ENCODE measurements around the gene DENND2C.

The DENND2C gene

DNA sequence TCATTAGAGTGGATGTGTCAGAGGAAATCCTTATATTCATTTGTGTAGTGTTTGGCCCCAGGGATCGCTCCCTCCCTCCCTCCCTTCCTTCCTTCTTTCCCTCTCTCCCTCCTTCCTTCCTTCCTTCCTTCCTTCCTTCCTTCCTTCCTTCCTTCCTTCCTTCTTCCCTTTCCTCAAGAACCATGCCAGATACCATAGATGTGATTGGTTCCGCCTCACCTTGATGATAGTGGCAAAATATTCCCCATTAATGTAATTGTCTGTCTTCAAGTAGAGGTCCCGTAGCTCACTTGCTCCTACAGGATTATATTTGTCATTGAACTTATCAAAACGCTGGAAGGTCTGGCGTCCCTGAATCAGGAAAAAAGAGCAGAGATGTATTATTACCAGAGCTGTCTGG is 7.8 kb upstream of the DENND2C start:
- no peak for DNase-seq

DNA sequence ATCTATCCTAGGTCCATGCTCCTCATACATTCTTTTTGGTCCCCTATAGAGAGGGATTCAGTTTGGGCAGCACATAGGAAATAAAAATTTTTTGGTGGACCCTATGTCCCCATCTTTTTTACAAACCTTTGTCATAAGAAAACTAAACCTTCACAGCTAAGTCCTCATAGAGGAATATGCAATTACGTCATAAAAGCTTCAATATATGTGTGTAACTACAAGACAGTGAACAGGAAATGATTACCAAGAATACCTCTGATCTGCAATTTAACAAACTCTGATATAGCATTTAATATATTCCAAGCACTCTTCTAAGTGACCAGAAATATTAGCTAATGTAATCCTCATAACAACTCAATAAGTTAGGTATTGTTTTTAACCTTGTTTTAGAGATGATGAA is 6.3 kb upstream of the DENND2C start:
- no peak for DNase-seq

DNA sequence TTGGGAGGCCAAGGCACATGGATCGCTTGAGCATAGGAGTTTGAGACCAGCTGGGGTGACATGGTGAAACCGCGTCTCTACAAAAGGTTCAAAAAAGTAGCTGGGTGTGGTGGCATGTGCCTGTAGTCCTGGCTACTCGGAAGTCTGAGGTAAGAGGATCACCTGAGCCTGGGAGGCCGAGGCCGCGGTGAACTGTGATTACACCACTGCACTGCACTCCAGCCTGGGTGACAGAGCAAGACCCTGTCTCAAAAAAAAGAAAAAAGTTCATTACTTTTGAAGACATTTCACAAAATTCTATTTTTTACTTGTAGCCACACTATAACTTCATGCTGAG is 2.1 kb upstream of the DENND2C start:
- no peak for DNase-seq

DNA sequence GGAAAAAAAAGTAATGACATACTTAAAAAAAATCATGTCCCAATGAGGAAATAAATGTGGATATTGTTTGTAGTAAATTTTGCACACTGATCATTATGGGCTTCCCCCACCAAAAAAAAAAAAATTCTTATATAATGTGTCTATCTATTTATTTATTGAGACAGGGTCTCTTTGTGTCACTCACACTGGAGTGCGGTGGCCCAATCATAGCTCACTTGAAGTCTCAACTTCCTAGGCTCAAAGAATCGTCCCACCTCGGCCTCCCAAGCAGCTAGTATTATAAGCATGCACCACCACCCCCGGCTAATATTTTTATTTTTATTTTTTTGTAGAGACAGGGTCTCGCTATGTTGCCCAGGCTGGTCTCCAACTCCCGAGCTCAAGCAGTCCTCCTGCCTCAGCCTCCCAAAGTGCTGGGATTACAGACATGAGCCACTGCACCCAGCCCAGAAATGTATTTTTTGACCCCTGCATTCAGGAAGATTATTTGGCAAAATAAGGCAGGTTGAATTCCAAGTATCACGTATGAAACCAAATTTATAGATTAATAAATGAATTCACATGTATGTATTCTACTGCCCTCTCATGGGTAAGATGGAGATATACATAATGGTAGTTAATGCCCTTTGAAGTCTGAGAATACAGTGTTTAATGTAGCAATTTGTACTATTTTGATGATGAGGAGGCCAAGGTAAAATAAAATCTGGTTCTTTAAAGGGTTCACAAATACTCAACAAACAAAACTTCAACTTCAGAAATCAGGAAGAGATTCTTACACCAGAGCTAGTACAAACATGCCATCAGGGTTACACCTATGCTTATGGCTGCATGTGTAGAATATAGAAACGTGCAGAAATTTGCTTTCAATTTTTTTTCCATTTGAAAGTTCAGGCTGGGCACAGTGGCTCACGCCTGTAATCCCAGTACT is 1.4 kb upstream of the DENND2C start:
- no peak for DNase-seq

DNA sequence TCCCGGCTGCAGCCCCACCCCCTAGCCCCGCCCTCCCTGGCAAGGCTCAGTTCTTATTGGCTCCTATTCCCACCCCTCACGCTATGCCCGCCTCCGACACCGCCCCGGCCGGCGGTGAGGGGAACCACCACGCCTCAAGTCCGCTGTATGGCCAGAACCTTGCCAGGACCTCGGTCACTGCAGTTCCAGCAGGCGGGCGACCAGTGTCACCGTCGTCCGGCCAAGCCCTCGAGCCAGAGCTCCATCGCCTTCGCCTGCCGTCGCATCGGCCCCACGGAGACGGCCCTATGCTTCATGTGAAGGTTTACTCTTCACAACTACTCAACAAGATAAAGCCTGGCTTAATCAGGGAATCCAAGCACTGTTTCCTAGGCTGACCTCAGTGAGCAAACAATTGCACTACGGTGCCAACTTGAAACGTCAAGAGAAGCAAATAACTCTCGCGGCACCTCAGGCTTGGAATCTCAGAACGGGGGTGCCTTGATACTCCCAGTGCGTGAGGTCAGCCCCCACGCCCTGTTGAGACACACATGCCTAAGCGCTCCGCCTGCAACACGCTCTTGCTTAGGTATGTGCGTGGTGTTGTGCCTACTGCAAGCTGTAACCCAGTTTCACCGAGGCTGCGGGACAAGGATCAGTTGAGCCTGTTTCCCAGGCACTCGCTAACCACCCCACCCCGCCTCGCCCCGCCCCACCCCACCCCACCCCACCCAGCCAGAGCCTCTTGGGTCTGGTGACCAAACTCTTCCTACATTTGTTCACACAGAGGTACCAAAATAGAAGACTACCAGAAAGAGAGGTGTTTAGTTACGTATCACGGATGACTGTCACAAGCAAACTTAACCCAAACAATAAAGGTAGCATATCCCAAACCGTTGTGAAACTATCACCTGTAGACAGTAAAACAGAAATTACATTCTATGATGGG is 498 bp upstream of the DENND2C start:
- peak; percentile 88 for DNase-seq

DNA sequence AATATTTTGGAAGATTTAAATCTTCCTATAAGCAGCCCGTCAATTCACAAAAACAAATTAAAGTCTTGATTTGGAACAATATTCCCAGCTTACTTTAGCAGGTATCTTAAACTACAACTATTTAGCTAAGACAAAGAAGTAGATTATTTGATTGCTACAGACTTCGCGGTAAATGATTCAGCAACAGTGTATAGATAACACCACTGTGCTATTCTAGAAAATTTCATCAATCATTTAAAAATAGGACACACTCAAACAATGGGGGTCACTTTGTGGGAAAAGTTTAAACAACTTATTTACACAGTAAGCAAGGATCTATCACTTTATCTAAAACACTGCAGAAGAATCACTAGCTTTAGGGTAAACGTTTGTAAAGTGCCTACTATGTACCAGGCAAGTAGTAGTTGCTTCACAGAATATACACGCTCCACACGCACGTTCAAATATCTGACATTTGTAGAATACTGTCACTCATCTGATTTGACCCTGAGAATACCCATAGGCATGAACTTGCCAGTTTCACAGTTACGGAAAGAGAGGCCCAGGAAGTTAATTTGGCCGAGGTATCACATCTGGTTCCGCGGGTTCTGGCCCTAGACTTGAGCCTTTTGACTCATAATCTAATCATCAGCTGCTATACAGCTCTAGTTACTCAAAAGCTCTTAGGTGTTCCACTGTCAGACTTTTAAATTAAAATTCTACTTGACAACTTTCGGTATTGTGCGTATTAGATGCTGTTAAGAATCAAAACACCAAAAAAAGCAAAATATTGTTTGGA is 876 bp downstream of the DENND2C start:
- no peak for DNase-seq

DNA sequence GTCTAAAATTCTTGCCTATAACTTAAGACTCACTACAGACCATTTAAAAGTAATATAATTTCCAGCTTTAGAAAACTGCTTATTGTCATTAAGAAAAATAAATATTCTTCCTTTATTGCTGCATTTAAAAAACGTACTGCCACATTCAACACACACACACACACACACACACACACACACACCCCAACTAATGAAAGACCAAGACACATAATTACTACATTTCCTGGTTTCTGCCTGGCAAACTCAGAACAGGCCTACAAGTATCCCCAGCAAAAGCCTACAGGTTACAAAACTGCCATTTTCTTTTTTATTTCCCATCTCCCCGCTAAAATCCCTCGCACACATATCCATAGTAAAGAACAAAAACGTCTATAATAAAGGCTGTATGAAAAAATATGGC is 1.5 kb downstream of the DENND2C start:
- no peak for DNase-seq

DNA sequence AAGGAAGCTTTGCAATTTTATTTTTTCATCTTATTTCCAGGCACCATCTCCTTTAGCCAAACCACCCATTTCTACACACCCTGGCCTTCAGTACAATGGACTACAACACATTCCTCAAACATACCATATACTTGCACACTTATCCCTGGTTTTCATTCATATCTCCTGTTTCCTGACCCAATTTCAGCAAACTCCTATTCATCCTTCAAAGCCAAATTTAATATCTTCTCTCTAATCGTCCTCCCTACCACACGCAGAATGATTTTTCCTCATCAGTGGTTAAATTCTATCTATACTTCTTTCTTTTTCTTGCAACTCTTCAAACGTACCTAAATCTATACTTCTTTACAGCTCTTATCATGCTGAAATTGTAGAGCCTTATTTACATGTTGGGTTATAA is 2.9 kb downstream of the DENND2C start:
- no peak for DNase-seq

DNA sequence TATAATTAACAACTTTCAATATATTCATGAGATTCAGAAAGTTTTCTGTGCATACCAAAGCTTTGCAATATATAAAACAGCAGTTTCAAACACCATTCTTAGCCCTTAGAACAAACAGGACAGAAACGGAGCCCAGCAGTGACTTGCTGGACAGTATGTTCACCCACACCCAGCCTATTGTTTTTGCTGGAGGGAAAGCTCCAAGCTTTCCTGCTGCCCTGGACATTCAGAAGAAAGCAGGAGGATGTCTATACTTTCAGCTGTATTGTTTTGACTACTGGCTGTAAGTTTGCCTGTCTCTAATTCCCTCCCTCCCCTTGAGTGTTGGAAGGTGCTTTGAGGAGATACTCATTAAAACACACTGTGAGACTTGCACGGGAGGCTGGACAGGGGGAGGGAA is 9.6 kb downstream of the DENND2C start:
- DNase-seq: no peak

DNA sequence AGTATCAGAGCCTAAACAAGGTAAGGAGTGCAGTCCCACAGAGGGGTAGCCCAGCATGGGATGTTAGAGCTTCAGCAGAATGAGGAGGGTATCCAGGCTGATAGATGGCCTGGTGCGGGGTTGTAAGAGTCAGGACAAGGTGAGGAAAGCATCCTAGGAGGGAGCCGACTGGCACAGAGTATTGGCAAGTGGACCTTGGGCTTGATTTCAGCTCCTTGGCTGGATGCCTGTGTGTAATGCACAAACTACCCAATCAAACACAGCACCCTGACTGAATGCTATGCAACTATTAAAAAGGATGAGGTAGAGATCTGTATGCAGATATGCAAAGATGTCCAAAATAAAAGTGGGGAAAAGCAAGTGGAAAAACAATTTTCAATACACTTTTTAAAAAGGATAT is 18.0 kb downstream of the DENND2C start:
- no peak for DNase-seq

DNA sequence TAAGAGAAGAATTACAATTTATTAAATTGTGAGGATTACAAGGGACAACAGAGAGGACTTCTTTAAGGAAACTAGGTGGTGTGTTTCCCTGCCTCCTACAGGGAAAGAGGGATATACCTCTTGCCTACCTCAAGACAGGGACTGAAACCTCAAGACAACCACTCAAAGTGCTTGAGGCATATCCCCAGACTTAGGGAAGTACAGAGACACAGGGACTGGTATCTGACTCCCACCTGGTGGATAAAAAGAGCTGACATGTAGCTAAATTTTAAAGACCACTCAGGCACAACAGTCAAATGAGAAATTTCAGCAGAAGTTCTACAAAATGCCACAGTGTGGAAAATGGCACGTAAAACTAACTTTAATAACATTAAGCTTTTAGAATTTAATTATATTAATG is 21.3 kb downstream of the DENND2C start:
- DNase-seq: no peak

DNA sequence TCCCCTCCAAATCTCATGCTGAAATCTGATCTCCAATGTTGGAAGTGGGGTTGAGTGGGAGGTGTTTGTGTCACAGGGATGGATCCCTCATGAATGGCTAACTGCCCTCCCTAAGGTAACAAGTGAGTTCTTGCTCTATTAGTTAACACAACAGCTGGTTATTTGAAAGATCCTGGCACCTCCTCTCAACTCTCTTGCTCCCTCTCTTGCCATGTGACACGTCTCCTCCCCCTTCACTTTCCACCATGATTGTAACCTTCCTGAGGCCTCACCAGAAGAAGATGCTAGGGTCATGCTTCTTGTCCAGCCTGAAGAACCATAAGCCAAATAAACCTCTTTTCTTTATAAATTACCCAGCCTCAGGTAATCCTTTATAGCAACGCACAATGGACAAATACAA is 28.5 kb downstream of the DENND2C start:
- DNase-seq: no peak

DNA sequence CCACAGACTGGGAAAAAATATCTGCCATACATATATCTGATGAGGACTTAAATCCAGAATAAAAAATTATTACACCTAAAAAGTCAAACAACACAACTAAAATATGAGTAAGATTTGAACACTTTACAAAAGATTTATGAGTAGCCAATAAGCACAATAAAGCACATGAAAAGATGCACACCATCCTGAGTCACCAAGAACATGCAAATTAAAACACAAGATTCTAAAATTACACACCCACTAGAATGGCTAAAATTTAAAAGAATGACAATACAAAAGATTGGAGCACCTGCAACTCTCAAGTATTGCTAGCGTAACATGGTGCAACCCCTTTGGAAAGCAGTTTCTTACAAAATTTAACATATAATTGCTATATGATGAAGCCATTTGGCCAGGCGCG is 30.9 kb downstream of the DENND2C start:
- no peak for DNase-seq

DNA sequence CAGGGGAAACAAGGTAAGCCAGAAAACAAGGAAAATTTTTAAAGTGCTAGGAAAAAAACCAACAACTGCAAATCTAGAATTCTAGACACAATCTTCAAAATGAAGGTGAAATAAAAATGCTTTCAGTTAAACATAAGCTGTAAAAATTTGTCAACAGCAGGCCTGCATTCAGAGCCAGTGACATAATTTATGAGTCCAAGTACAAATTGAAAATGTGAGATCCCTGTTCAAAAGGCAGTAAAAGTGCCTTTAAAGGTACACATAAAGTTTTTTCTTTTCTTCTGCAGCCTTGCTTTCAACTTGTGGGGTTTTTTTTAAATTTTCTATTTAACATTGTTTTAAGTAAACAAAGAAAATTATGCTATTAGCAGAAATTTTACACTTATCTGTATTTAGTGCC is 37.4 kb downstream of the DENND2C start:
- DNase-seq: no peak

DNA sequence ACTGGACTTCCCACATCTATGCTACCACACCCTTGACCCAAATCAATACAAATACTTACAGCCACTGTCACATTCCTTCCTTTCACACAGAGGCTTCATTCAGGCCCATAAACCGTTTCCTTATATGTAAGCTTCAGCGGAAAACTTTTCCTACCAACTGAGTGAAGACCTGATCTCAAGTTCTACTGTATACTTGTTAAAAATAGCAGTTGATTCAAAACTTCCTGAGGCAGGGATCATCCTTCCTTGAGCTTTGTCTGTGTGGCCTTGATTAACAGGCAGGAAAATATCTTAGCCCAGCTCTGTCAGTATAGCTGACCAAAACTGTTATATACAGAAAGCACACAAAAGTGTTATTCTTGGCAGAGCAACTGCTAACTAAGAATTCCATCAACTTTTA is 42.7 kb downstream of the DENND2C start:
- no peak for DNase-seq

DNA sequence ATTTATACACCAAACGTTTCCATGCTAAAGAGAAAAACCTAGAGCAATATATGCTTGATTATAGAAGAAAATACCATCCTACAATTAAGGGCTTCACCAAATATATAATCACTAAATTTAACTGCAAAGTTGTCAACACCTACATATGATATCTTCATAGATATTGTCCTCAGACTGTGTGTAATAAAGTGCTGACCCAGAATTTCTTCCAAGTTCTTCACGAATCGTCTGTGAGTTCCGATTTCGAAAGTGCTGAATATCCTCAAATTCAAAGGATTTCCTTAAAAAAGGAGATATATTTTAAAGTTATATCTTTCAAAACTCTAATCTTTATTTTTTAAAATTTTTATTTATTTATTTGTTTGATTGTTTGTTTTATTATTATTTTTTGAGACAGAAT is 46.5 kb downstream of the DENND2C start:
- DNase-seq: no peak

DNA sequence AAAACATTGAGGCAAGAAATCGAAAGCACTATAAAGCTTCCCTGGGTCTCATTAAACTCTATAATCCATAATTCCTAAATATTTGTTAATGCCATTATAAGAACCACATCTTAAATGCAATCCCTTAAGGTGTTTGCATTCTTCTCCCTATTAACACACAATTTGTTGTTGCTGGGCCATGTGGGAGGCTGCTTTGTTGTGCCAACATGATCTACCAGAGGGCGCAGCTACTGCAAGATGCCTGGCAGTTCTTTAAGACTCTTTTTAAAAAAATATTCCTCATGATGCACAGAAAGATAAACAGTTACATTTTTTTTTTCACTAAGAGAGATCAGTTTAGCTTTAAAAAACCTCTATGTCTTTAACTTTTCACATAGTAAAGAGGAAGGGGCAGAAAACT is 49.4 kb downstream of the DENND2C start:
- DNase-seq: no peak

DNA sequence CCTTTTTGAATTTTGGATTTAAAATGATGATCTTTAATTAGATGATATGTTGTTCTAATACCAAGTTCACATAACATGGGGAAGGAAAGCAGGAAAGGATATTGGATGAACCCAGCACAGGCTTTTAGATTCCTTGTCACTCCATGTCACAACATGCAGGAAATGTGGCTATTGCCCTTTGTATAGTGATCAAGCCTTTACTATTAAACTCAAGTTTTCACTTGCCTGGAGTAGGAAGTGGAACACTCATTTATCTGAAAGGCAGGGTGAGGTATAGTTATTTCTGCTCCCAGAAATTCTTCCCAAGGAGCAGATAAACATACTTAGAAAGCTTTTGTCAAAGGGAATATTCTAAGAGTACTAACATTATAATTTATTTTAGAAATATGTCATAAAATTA is 51.2 kb downstream of the DENND2C start:
- DNase-seq: no peak

DNA sequence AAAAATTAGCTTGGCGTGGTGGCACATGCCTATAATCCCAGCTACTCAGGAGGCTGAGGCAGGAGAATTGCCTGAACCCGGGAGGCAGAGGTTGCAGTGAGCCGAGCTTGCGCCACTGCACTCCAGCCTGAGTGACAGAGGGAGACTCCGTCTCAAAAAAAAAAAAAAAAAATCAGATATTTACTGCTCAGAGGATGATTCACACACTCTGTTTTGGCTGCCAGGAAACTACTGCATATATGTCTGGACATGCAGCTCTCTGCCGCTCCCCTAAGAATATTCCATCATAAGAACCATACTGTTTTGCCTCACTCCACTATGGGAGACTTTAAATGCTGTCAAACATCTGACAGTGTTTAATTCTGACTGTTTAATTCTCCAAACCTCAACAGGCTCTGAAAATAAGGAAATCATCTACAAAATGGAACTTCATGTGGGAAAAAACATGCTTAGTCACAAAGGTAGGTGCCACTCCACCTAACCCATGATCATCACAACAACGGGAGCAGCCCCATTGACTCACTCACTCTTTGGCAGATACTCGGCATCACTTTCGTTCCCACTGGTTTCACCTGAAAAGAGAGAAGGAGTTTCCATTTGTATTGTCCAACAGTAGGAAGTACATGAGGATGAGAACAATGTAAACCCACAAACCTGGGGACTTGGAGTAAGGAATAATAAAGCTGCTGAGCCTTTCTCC is 59.2 kb downstream of the DENND2C start:
- DNase-seq: no peak

DNA sequence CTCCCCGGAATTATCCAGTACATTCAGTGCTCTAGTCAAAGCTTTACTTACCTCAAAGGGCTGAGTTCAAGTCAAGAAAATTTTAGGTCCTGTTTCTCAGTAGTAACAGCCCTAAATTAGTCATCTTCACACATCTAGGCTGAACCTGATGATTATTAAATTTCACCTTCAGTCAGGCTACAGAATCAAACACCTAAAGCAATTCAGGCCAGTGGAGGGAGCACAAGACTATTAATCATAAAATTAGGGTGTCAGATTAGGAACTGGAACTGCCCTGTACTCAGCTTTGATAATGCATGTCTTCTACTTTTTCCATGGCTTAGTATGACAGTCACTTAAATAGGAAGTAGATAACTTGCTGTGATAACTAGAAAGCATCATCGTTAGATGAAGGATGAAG is 60.0 kb downstream of the DENND2C start:
- DNase-seq: no peak

DNA sequence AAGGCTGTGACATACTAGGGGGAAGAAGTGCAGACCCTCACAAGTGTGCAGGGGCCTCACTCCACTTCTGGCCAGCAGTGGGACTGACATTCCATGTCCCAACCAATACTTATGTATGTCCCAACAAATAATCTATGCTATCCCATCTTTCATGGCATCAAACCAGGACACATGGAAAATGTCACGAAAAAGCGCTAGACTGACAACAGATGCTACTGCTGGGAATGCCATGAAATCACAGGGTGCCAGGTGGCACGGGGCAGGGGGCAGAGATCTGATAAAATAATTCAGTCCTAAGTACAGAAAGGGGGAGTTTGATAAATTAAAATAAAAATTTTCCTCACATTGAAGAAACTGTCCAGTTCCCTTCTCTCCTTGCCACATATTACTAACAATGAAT is 60.8 kb downstream of the DENND2C start:
- no peak for DNase-seq

DNA sequence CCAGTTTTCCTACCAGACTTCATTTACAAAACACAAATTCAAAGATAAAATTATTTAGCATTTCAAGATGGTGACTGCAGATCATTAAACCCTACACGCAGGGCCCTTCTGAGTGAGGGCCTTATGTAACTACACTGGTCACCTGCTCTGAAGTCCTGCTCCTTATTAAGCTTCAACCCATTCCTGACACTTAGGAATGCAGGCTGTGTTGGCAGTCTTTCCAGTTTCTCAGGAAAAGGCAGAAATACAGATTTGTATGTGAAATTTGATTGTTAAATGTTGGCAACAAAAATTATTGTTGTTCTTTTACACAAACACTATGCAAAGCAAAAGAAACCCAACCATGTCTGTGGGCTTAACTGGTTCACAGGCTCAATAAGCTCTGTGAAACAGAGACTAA is 62.6 kb downstream of the DENND2C start:
- no peak for DNase-seq

DNA sequence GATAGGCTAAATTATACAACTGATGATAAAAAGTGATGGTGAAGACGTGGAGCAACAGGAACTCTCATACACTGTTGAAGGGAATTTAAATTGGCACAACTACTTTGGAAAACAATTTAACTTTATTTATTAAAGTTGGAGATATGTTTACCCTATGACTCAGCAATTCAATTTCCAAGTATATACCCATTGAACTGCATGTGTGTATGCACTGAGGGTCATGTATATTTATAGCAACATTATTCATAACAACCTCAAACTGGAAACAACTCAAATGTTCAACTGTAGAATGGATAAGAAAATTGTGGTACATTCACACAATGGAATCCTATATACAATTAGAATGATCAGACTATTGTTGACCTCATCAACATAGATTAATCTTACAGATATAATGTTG is 71.9 kb downstream of the DENND2C start:
- no peak for DNase-seq

Data from activated T-cell treated with anti-CD3 and anti-CD28 coated beads, Interleukin-2, amount 50 U/mL, for 1 hour (primary cell).